Loucy (cell line): ENCODE data around the gene PIGM.
"Not testable (repeated sequence)": the region's sequence is repeated elsewhere in the genome, so short reads cannot be mapped to it uniquely, and the experiment has no call there.

Experiments used
- H2AFZ ChIP-seq: fragments of 200-600 bp; sonication (generic); 2 replicates; pipeline ENCODE4 v1.6.0; 2016; ENCODE audit warnings: antibody characterized with exemption, mild to moderate bottlenecking, low read length, moderate library complexity
- H3F3A ChIP-seq: fragments of 200-600 bp; 2 replicates; pipeline ENCODE4 v1.6.0; 2016; ENCODE audit warnings: antibody characterized with exemption, low read depth, mild to moderate bottlenecking
- H3K27me3 ChIP-seq: fragments of 200-600 bp; sonication (generic); 2 replicates; pipeline ENCODE4 v1.6.1; 2014; ENCODE audit warnings: low read length, mild to moderate bottlenecking; ENCODE audit not compliant: insufficient read depth, poor library complexity, severe bottlenecking
- H3K36me3 ChIP-seq: fragments of 200-600 bp; sonication (generic); 2 replicates; pipeline ENCODE4 v1.6.1; 2016; ENCODE audit warnings: low read length; ENCODE audit not compliant: insufficient read depth
- H3K4me1 ChIP-seq: fragments of 200-600 bp; sonication (generic); 2 replicates; pipeline ENCODE4 v1.5.1; 2014; ENCODE audit warnings: low read length, mild to moderate bottlenecking; ENCODE audit not compliant: insufficient read depth, poor library complexity, severe bottlenecking
- H3K4me2 ChIP-seq: fragments of 200-600 bp; sonication (generic); 2 replicates; pipeline ENCODE4 v1.6.0; 2014; ENCODE audit warnings: antibody characterized with exemption, low read length, low read depth, mild to moderate bottlenecking; ENCODE audit not compliant: poor library complexity, severe bottlenecking
- H3K4me3 ChIP-seq: fragments of 200-600 bp; sonication (generic); 2 replicates; pipeline ENCODE4 v1.5.1; 2014; ENCODE audit warnings: low read length, mild to moderate bottlenecking, mixed read lengths; ENCODE audit not compliant: poor library complexity, severe bottlenecking
- H3K79me2 ChIP-seq: fragments of 200-600 bp; sonication (generic); 2 replicates; pipeline ENCODE4 v1.6.1; 2014; ENCODE audit warnings: low read length; ENCODE audit not compliant: insufficient read depth
- H3K9ac ChIP-seq: fragments of 200-600 bp; sonication (generic); 2 replicates; pipeline ENCODE4 v1.6.0; 2014; ENCODE audit warnings: mild to moderate bottlenecking, low read depth, low read length, moderate library complexity; ENCODE audit not compliant: poor library complexity, severe bottlenecking
- H3K9me2 ChIP-seq: fragments of 200-600 bp; sonication (generic); replicated peaks from 2 replicates; pipeline ENCODE4 v1.6.1; 2016; ENCODE audit warnings: low read depth, low read length, mixed read lengths
- H3K9me3 ChIP-seq: fragments of 200-600 bp; sonication (generic); 2 replicates; pipeline ENCODE4 v1.6.1; 2014; ENCODE audit warnings: mild to moderate bottlenecking, antibody characterized with exemption, low read length, low read depth; ENCODE audit not compliant: insufficient read depth
- H4K20me1 ChIP-seq: fragments of 200-600 bp; sonication (generic); 2 replicates; pipeline ENCODE4 v1.6.0; 2014; ENCODE audit warnings: antibody characterized with exemption, low read length, mild to moderate bottlenecking; ENCODE audit not compliant: insufficient read depth, poor library complexity, severe bottlenecking
- EZH2phosphoT487 ChIP-seq: fragments of 200-600 bp; IDR thresholded peaks from 2 replicates; pipeline ENCODE4 v1.6.1; 2018; ENCODE audit warnings: antibody characterized with exemption, mild to moderate bottlenecking, moderate library complexity, borderline replicate concordance
- TF ChIP-seq, protein P1 (sequence below): fragments of 200-600 bp; sonication (generic); conservative IDR thresholded peaks from 2 replicates; pipeline ENCODE4 v1.5.1; 2014; ENCODE audit warnings: mild to moderate bottlenecking, antibody characterized with exemption, low read length

The PIGM gene

GRCh38 chr1:160050619-160051018, 18.8 kb upstream of the PIGM start:
- H2AFZ ChIP-seq, result no peak overlapping the region
- H3K36me3 ChIP-seq, result no peaks in the 10 kb centered on the region
- no peak for TF ChIP-seq EZH2phosphoT487
- TF ChIP-seq, protein P1, sequence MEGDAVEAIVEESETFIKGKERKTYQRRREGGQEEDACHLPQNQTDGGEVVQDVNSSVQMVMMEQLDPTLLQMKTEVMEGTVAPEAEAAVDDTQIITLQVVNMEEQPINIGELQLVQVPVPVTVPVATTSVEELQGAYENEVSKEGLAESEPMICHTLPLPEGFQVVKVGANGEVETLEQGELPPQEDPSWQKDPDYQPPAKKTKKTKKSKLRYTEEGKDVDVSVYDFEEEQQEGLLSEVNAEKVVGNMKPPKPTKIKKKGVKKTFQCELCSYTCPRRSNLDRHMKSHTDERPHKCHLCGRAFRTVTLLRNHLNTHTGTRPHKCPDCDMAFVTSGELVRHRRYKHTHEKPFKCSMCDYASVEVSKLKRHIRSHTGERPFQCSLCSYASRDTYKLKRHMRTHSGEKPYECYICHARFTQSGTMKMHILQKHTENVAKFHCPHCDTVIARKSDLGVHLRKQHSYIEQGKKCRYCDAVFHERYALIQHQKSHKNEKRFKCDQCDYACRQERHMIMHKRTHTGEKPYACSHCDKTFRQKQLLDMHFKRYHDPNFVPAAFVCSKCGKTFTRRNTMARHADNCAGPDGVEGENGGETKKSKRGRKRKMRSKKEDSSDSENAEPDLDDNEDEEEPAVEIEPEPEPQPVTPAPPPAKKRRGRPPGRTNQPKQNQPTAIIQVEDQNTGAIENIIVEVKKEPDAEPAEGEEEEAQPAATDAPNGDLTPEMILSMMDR, result no peak
- H3K79me2 ChIP-seq, result no peaks in the 10 kb centered on the region
- no peak overlapping the region for H3K9ac ChIP-seq
- H3K4me1 ChIP-seq, result peaks cover 5% of the 10 kb centered on the region
- H3K4me3 ChIP-seq, result no peak overlapping the region
- H3F3A ChIP-seq, result no peaks in the 10 kb centered on the region
- H4K20me1 ChIP-seq, result no peaks in the 10 kb centered on the region
- no peak overlapping the region for H3K4me2 ChIP-seq
- H3K27me3 ChIP-seq, result no peaks in the 10 kb centered on the region
- H3K9me2 ChIP-seq, result no peaks in the 10 kb centered on the region
- H3K9me3 ChIP-seq, result no peaks in the 10 kb centered on the region

GRCh38 chr1:160050182-160050581, 18.4 kb upstream of the PIGM start:
- not testable (repeated sequence) for H3K79me2 ChIP-seq, H3K9me2 ChIP-seq, H3F3A ChIP-seq, H3K9ac ChIP-seq, H3K4me1 ChIP-seq, H3K36me3 ChIP-seq, H4K20me1 ChIP-seq, H3K27me3 ChIP-seq, H3K4me2 ChIP-seq, H3K4me3 ChIP-seq, H2AFZ ChIP-seq, H3K9me3 ChIP-seq

GRCh38 chr1:160049101-160049500, 17.3 kb upstream of the PIGM start:
- no peak overlapping the region for H2AFZ ChIP-seq
- no peak overlapping the region for H3K9ac ChIP-seq

DNA sequence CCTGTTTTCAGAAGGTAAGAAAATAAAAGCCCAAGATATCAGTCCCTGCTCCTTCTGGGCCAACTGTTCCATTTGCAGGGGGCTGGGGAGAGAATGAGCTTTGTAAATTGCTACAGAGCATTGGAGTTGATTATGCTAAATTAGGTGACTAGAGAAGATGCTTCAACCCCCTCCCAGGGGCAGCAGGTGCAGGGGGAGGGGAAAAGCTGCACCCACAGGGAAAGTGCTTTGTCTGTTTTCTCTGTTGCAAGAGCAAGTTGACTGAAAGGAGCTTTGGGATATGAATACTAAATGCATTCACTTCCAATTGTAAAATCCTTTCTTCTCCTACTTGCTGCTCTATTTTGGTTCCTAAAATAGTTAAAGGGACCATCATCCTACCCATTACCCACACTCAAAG, 16.5 kb upstream of the PIGM start:
- TF ChIP-seq EZH2phosphoT487, result no peak
- TF ChIP-seq, protein P1, result no peak
- H3K36me3 ChIP-seq, result no peaks in the 10 kb centered on the region
- no peak overlapping the region for H3K4me2 ChIP-seq
- no peak overlapping the region for H3K9ac ChIP-seq
- no peaks in the 10 kb centered on the region for H3K9me2 ChIP-seq
- H4K20me1 ChIP-seq, result no peaks in the 10 kb centered on the region
- H3K9me3 ChIP-seq, result no peaks in the 10 kb centered on the region
- H3F3A ChIP-seq, result no peaks in the 10 kb centered on the region
- H3K4me1 ChIP-seq, result peaks cover 5% of the 10 kb centered on the region
- no peak overlapping the region for H3K4me3 ChIP-seq
- H2AFZ ChIP-seq, result no peak overlapping the region
- H3K79me2 ChIP-seq, result no peaks in the 10 kb centered on the region
- H3K27me3 ChIP-seq, result no peaks in the 10 kb centered on the region

More at GRCh38 chr1:160049101-160049500, 17.3 kb upstream of the PIGM start:
- H3K9me2 ChIP-seq, result no peaks in the 10 kb centered on the region
- no peaks in the 10 kb centered on the region for H4K20me1 ChIP-seq
- H3K27me3 ChIP-seq, result no peaks in the 10 kb centered on the region
- H3K4me2 ChIP-seq, result no peak overlapping the region
- no peaks in the 10 kb centered on the region for H3K9me3 ChIP-seq
- no peaks in the 10 kb centered on the region for H3F3A ChIP-seq
- H3K79me2 ChIP-seq, result no peaks in the 10 kb centered on the region
- no peak for TF ChIP-seq EZH2phosphoT487
- TF ChIP-seq, protein P1, result no peak
- no peaks in the 10 kb centered on the region for H3K36me3 ChIP-seq
- H3K4me3 ChIP-seq, result no peak overlapping the region
- H3K4me1 ChIP-seq, result peaks cover 5% of the 10 kb centered on the region
